ENCODE results near the gene KRR1.

DNA sequence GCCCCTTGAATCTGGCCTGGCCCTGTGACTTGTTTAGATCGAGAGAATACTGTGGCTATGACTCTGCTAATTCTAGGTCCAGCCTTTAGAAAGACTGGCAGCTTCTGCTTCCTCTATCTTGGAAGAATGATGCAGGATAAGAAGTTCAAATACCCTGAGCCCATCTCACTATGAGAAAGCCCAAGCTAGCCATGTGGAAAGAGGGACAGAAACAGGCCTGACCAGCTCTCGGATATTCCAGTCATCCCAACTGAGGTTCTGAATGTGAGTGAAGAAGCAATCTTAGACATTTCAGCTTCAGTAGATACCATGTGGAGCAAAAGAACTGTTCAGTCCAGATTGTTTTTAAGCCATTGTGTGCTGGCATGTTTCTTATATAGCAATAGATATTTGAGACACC, 17.3 kb upstream of the KRR1 start:
- TF ChIP-seq BRD4 (CRISPR knock-in tag; IDR thresholded peaks at IDR 0.05) = no peak
- TF ChIP-seq SIN3A (IDR thresholded peaks at IDR 0.05; ENCODE audit: borderline replicate concordance, low read depth, low read length) = no peak
- TF ChIP-seq BCL3 (CRISPR knock-in tag; IDR thresholded peaks at IDR 0.05) = no peak
- TF ChIP-seq, protein P1, sequence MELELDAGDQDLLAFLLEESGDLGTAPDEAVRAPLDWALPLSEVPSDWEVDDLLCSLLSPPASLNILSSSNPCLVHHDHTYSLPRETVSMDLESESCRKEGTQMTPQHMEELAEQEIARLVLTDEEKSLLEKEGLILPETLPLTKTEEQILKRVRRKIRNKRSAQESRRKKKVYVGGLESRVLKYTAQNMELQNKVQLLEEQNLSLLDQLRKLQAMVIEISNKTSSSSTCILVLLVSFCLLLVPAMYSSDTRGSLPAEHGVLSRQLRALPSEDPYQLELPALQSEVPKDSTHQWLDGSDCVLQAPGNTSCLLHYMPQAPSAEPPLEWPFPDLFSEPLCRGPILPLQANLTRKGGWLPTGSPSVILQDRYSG (CRISPR knock-in tag; IDR thresholded peaks at IDR 0.05) = no peak
- no peak for TF ChIP-seq TAF1 (CRISPR knock-in tag; IDR thresholded peaks at IDR 0.05)
- no peak for TF ChIP-seq MXI1 (IDR thresholded peaks at IDR 0.05; ENCODE audit: borderline replicate concordance, low read depth, low read length)
- TF ChIP-seq, protein P2, sequence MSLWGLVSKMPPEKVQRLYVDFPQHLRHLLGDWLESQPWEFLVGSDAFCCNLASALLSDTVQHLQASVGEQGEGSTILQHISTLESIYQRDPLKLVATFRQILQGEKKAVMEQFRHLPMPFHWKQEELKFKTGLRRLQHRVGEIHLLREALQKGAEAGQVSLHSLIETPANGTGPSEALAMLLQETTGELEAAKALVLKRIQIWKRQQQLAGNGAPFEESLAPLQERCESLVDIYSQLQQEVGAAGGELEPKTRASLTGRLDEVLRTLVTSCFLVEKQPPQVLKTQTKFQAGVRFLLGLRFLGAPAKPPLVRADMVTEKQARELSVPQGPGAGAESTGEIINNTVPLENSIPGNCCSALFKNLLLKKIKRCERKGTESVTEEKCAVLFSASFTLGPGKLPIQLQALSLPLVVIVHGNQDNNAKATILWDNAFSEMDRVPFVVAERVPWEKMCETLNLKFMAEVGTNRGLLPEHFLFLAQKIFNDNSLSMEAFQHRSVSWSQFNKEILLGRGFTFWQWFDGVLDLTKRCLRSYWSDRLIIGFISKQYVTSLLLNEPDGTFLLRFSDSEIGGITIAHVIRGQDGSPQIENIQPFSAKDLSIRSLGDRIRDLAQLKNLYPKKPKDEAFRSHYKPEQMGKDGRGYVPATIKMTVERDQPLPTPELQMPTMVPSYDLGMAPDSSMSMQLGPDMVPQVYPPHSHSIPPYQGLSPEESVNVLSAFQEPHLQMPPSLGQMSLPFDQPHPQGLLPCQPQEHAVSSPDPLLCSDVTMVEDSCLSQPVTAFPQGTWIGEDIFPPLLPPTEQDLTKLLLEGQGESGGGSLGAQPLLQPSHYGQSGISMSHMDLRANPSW (CRISPR knock-in tag; IDR thresholded peaks at IDR 0.05; ENCODE audit: borderline replicate concordance) = no peak
